Measurements from ENCODE around the gene RBM47.

DNA sequence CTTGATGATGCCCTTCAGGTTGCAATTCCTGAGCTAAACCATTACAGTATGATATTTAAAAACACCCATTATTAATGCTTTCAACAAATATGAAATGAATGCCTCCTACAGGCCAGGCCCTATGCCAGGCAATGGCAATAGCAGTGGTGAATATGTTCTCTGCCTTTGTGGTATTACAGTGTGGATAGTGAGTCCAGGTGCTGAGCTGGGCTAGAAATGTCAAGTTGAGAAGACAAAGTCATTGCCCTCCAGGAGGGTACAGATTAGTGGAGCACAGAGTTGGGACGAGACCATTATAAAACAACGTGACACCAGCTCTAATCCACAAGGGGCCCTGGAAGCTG is 81.9 kb downstream of the RBM47 start:
- TF ChIP-seq, protein P1, sequence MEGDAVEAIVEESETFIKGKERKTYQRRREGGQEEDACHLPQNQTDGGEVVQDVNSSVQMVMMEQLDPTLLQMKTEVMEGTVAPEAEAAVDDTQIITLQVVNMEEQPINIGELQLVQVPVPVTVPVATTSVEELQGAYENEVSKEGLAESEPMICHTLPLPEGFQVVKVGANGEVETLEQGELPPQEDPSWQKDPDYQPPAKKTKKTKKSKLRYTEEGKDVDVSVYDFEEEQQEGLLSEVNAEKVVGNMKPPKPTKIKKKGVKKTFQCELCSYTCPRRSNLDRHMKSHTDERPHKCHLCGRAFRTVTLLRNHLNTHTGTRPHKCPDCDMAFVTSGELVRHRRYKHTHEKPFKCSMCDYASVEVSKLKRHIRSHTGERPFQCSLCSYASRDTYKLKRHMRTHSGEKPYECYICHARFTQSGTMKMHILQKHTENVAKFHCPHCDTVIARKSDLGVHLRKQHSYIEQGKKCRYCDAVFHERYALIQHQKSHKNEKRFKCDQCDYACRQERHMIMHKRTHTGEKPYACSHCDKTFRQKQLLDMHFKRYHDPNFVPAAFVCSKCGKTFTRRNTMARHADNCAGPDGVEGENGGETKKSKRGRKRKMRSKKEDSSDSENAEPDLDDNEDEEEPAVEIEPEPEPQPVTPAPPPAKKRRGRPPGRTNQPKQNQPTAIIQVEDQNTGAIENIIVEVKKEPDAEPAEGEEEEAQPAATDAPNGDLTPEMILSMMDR (conservative IDR thresholded peaks at IDR 0.05; ENCODE audit: low read length) = no peak
- TF ChIP-seq EZH2phosphoT487 (IDR thresholded peaks at IDR 0.05; ENCODE audit: borderline replicate concordance) = no peak

Measured in Loucy (cell line).